Superior temporal gyrus (tissue), 1 donor: Measurements from ENCODE around the gene TNIK.

Experiments used
- DNase-seq: peaks from one replicate; pipeline ENCODE4 v3.0.0-alpha.2; 2016; ENCODE audit errors: extremely low spot score

The TNIK gene

GRCh38 chr3:171282041-171282440 lies 178.2 kb downstream of the TNIK start:
- no peak for DNase-seq

DNA sequence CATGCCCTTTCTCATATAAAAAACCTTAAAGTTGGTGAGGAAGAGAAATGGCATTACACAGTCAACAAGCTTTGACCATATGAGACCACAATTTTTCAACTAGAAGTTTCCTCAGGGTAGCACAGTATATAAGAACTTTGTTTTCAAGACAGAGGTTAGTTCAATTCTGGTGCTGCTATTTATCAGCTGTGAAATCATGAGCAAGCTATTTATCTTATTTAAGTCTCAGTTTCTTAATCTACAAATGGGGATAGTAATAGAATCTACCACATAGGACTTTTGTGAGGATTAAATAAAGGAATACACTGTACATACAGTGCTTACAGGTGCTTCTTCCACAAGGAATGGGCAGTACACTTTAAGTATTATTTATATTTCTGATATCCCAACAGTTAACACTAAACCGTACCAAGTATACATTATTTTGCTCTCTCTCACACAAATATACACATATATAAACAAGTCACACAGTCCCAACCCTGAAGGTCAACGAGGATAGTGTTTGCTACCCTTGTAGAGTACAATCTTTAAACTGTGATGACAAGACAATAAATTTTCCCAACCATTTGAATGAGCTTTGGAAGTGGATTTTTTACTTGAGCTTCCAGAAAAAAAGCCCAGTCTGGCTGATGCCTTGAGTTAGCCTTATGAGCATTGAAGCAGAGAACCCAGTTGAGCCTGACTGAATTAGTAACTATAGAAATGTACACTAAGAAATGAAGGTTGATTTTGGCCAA lies 178.8 kb downstream of the TNIK start:
- DNase-seq: no peak

DNA sequence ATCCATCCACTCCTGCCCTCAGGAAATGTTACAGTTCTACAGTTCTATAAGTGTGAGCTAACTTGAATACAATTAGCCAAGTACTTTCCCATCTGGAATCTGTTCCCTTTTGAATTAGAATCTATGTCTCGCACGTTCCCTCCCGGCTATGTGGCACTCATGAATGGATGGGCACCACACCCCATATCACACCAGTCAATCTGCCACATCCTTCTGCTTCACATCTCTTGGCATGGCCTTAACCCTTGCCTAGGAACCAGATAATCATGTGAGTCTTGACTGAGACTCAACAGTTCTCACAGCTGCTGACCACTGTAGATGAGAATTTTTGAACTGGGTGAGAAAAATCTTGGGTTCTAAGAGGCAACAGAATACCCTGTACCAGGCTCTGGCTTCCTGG lies 180.2 kb downstream of the TNIK start:
- no peak for DNase-seq

DNA sequence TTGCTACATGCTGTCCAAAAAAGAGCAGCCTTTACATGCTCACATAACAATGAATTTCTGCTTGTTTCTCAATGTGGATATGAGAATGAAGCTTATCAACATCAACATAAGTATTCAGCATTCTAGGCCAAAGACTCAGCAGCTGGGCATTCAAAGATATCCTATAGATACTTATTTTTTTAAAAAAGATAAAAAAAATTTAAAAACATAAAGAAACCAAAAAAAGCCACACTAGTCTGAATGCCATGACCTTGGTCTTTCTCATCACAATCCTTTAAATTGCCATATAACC lies 182.0 kb downstream of the TNIK start:
- no peak for DNase-seq

- DNase-seq: no peak
These were observed 182.5 kb downstream of the TNIK start for GRCh38 chr3:171277456-171278298.

- DNase-seq: no peak
These were observed 183.3 kb downstream of the TNIK start for GRCh38 chr3:171276923-171277322.

DNA sequence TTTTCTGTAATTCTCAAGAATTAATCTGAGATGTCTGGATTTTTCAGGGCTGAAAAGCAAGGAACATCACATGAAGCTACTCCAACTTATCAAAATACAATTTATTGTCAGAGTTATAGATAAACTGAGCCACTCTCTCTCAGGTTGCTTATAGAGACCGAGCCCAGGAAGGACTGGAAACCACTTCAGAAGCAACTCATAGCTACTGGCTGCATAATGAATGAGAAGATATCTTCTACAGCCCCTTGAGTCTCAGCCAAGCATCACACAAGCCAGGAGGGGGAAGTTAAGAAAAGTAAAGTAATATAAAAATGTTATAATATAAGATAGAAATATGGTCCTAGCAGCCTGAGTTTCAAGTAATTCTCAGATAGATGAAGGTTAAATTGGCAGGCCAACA lies 186.0 kb downstream of the TNIK start:
- no peak for DNase-seq

GRCh38 chr3:171270541-171270940 lies 189.7 kb downstream of the TNIK start:
- DNase-seq: no peak

DNA sequence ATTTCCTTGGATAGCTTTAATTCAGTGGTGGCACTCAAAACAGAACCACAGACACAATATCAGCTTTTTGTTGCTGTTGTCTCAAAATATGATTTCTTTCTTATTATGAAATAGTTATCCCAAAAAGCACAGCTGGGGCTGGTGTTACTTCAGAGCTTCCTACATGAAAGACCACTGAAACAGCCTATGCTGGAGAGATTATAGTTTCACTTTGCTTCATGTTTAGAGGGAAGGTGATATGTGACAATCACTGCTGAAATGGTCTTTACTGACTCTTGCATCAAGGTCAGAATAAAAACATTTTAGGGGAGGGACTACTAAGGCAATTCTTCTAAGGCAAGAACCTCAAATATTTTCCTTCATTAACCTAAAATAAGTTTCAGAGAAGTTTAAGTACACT lies 190.7 kb downstream of the TNIK start:
- DNase-seq: no peak

DNA sequence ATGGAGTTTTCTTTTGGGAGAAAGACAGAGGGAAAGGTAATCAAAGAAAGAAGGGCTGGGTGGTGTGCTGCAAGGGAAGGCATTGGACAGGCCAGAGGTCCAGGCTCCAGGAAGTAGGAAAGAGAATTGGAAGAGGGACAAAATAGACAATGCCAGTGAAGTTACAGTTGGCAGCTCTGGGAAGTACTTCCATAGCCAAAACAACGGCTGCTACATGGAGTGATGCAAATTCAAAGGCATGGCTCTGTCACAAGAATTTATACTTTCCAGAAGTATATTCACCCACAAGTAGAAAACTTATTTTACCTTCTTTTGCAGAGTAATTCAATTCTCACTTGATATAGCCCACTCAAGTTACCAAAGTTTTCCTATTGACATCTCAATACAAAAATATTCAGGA lies 191.5 kb downstream of the TNIK start:
- DNase-seq: no peak

DNA sequence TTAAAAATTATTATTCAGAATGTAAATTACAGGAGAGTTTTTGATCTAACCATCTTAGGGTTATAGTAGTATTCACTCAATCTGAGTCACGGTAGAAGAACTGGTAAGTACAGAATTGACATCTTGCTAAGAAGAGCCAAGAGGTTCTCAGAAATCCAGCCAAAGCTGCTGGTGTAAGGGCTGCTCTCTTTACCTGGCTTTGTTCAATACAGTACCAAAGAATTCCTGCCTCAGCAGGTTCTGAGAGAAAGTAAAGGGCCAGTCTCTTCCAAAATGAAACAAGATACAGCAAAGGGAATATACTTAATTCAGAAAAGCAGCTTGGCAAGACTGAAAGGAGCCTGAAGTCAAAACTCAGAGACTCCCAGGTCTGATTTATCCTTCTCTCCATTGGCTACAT lies 193.1 kb downstream of the TNIK start:
- DNase-seq: no peak

DNA sequence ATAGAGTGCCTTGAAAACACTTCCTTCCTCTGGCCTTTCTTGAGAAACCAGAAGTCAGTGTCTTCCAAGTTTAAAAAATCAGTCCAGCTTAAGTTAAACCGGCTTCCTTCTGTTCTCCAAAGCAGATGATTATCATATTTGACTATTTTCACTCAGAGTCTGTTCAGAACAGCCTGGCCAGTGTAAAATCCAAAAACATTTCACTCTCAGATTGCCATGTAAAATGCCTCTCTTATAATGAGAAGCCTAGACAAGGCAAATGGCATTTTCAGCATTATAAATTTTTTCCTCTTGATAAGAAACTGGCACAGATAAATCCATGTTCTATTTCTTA lies 193.5 kb downstream of the TNIK start:
- DNase-seq: no peak

DNA sequence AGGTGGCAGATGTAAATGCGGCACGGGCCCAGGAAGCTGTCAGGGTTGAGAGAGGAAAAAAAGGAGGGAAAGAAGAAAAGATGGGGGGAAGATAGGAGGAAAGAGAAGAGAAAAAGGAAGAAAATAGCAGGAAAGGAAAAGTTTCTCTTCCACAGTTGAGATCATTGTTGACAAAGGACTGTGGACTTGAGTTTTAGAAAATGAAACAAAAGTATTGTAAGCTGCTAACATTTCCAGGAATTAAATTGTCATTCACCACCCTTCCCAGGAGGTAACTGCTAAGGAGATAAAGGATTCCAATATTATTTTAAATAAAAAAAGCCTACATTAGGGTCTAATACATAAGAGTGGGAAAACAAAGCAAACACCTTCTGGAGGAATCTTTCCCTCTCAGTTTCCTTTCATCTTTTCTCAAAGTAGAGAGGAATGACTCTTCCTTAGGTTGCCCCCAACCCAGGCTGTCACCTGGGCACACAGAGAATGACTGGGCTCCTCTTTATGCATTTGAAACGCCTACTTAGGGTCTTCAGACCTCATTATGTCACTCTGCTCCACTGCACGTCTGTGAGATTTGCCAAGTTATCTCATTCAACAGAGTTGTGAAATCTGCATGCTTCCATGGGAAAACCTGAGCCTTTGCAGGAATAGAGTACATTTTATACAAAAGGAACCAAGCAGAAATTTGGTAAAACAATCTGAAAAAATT lies 194.0 kb downstream of the TNIK start:
- DNase-seq: no peak

DNA sequence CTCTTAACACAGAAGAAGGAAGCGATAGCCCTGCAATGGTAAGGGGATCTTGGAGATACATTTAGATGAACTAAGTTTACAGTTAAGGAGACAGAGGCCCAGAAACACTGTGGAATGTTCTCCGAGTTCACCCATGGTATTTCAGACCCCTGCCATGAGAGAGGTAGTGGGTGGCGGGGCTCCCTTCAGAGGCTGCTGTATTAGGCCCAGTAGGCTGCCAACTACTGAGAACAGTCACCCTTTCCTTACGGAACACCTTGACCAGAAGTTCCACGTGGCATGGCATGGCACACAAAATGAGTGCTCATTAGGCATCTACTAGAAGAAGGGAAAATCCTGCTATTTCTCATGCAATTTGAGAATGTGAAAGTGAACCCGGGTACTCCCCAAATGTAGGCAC lies 195.4 kb downstream of the TNIK start:
- DNase-seq: no peak

DNA sequence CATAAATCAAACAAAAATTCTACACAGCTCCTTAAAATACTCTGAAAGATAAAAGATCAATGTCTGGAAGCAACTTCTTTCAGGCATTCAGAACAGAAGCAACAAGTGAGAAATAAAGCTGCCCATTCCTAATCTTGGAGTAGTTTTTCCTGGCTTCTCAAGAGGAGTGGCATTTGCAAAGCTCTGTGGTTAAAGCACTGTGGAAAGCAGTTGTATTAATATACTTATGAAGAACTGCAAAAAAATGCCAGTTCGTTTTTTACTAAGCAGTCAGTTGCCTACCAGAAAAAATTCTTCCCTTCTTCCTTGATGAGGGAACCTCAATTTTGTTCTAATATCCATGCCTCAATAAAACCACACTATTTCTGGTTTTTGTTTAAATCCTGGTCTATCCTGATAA lies 197.8 kb downstream of the TNIK start:
- no peak for DNase-seq

- DNase-seq: no peak
These were observed 198.7 kb downstream of the TNIK start for GRCh38 chr3:171261487-171261886.

- DNase-seq: no peak
These were observed 199.3 kb downstream of the TNIK start for GRCh38 chr3:171260899-171261298.

DNA sequence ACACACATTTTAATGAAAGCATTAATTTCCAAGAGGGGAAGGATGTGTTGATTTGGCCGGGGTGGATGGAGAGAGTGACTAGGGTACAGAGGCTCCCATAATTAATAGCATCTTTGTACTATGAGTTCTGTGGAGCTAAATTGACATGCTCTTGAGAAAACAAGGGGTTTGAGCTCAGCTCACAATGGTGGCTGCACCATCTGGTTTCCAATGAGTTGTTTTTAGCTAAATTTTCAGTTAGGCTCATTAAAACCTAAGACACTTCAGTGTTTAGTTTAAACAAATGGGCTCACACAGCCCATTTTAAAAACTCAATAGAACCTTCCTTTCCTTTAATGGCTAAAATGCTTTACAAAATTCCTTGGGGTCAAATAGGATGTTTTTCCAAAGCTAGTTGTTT lies 199.7 kb downstream of the TNIK start:
- DNase-seq: no peak

DNA sequence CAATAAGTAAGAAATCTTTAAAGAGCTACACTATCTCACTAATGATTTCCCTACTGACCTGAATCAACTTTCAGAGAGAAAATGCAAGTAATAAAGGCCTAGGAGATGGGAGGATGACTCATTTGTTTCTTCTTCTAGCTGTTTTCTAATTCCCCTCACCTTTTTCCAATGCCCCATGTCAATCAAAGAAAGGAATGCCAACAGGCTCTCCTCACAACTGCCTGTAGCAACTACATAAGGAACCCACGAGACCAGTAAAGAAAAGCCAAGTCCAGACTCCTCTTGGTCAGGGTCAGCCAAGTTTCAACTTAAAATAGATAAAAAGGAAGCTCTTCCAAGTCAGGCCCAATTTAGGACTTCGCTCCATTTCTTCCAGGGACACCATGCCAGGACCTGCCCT lies 201.9 kb downstream of the TNIK start:
- no peak for DNase-seq

- DNase-seq: no peak
These were observed 202.7 kb downstream of the TNIK start for GRCh38 chr3:171257251-171258203.

DNA sequence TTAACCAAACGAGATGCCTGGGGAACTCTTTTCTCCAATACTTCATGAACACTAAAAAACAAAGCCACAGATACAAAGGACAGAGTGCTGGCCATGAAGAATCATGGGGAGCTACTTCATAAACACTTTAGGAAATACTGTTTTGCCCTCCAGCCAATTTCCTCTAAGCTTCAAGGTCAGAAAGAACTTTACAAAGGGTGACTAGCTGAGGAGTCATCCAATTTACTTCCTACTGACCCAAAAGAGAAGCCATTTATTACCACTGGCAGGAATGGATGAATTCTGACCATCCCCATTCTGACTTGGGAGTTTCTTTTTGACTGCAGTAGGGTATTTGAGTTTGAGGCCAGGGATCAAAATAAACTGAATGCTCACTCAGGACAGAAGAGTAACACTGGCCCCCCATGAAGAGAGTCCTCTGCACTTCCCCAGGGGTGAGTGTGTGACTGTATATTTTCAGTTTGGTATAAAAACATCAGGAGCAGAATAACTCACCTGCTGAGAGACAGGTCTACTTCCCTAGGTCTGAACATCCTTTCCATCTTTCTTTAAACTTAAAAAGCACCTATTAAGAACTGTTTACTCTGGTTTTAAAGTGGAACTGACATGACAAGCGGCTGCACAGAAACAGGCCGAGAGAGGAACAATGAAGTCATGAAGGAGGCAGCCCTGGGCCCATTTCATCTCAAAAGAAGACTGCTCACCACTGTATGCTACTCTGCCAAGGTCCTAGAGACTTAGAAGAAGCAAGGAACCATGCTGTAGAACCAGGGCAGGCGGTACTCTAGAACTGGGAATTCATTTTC lies 203.6 kb downstream of the TNIK start:
- no peak for DNase-seq
